ENCODE results near the gene WWTR1. TPM values are rescaled to one million over a fixed set of nuclear protein-coding genes. Genes with fewer than 3 reads are reported as not detected.

WWTR1 gene
- total and polyA plus RNA-seq, 2 experiments from 2014 or later, result 54.8 to 69.1 TPM

GRCh38 chr3:149516920-149517319 is 140.9 kb downstream of the WWTR1 start:
- TF ChIP-seq, protein P1, sequence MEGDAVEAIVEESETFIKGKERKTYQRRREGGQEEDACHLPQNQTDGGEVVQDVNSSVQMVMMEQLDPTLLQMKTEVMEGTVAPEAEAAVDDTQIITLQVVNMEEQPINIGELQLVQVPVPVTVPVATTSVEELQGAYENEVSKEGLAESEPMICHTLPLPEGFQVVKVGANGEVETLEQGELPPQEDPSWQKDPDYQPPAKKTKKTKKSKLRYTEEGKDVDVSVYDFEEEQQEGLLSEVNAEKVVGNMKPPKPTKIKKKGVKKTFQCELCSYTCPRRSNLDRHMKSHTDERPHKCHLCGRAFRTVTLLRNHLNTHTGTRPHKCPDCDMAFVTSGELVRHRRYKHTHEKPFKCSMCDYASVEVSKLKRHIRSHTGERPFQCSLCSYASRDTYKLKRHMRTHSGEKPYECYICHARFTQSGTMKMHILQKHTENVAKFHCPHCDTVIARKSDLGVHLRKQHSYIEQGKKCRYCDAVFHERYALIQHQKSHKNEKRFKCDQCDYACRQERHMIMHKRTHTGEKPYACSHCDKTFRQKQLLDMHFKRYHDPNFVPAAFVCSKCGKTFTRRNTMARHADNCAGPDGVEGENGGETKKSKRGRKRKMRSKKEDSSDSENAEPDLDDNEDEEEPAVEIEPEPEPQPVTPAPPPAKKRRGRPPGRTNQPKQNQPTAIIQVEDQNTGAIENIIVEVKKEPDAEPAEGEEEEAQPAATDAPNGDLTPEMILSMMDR (IDR thresholded peaks at IDR 0.05; ENCODE audit: low read depth, low read length), result no peak

DNA sequence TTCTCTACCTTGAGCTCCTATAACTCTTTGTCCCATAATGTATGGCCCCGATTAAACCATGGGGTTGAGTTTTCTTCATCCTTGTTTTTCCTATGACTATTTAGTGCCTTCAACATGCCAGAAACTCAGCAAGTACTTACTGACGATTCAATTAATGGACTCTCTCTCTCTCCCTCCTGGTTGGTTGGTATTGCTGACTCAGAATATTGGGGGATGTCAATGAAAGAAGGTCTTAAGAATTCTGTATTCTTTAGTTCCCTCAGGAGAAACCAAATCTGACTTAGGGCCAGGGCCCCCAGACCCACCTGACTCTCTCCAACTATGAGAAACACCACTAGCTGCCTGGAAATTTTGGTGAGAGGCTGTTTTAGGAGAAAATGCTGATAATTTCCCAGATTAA is 142.6 kb downstream of the WWTR1 start:
- Histone ChIP-seq H3K27me3 (peaks cover 3% of the 10 kb centered on the region), H3K4me1 (ENCODE audit: low read depth) (no peaks in the 10 kb centered on the region), H3K4me3 (no peak overlapping the region), H3K36me3 (peaks cover 16% of the 10 kb centered on the region), H3K27ac (no peak overlapping the region), H3K9me3 (ENCODE audit: low read depth) (no peaks in the 10 kb centered on the region)
- TF ChIP-seq, protein P1 (IDR thresholded peaks at IDR 0.05; ENCODE audit: low read depth, low read length), result no peak
- no peak for DNase-seq (ENCODE audit: low read depth in 1 of 2, low spot score in 1 of 2)

More at GRCh38 chr3:149516920-149517319, 140.9 kb downstream of the WWTR1 start:
- no peaks in the 10 kb centered on the region for H3K9me3 ChIP-seq (ENCODE audit: low read depth)
- H3K27me3 ChIP-seq, result no peaks in the 10 kb centered on the region
- H3K4me3 ChIP-seq, result no peak overlapping the region
- peaks cover 25% of the 10 kb centered on the region for H3K36me3 ChIP-seq
- H3K4me1 ChIP-seq (ENCODE audit: low read depth), result no peaks in the 10 kb centered on the region
- H3K27ac ChIP-seq, result no peak overlapping the region
- DNase-seq (ENCODE audit: low read depth in 1 of 2, low spot score in 1 of 2), result no peak

- Histone ChIP-seq H3K9me3 (ENCODE audit: low read depth) (no peaks in the 10 kb centered on the region), H3K27me3 (peaks cover 3% of the 10 kb centered on the region), H3K4me3 (no peak overlapping the region), H3K36me3 (peaks cover 15% of the 10 kb centered on the region), H3K27ac (no peak overlapping the region), H3K4me1 (ENCODE audit: low read depth) (no peaks in the 10 kb centered on the region)
- no peak for DNase-seq (ENCODE audit: low read depth in 1 of 2, low spot score in 1 of 2)
- TF ChIP-seq, protein P1 (IDR thresholded peaks at IDR 0.05; ENCODE audit: low read depth, low read length), result no peak
Measured at GRCh38 chr3:149514471-149514870, 143.4 kb downstream of the WWTR1 start.

DNA sequence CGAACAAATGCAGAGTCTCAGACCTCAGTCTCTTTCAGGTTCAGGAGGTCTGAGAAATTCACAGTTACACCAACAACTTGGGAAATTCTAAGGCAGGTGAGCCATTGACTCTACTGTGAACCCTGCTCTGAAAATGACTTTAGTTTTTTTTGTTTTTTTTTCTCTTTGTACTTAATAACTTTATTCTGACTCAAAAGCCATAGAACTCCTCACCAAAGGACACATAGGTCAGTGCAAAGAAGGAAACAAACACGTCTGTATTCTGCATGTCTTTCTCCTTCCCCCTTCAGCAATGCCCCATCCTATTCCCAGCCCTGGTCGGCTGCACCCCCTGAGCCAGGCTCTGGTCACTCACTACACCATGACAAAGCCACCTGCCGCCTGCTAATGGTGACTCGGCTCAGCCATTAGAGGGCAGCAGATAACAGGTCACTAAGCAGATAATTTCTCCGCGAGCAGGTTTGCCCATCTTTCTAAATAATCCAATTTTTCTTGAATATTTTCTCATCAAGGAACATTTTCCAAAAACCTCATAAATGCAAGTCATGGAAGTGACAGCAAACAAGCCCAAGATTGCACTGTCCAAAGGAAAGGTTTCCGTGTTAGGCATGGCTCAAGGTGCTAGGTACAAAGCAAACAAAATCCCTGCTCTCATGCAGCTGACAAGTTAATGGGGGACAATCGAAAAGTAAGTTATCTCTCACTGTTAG is 145.6 kb downstream of the WWTR1 start:
- TF ChIP-seq, protein P1 (IDR thresholded peaks at IDR 0.05; ENCODE audit: low read depth, low read length), result peak; percentile 71
- peak; percentile 75 to 78 for DNase-seq (ENCODE audit: low read depth in 1 of 2, low spot score in 1 of 2)
- Histone ChIP-seq H3K27me3 (peaks cover 3% of the 10 kb centered on the region), H3K36me3 (peaks cover 2% of the 10 kb centered on the region), H3K4me1 (ENCODE audit: low read depth) (no peaks in the 10 kb centered on the region), H3K9me3 (ENCODE audit: low read depth) (no peaks in the 10 kb centered on the region), H3K27ac (no peak overlapping the region), H3K4me3 (no peak overlapping the region)

DNA sequence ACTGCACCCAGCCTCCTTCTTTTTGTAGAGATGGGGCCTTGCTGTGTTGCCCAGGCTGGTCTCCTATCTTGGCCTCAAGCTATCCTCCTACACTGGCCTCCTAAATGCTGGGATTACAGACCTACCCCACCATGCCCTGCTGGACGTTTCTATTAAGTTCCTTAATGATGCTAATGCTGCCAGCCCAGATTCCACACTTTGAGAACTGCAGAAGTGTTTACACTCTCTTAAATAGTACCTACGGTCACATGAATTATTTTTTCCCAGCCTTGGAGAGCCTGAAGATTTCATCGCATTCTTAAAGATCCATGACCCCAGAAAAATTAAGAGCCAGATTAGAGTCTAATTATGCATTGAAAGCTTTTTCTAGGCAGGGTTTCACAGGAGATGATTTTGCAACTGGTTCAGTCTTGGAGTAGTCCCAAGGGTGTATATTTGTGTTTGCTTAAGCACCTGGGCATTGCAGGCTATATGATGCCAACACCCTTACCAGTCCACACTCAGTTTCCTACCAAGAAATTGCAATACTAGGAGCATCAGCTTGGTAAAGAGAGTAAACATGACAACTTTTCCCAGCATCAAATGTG is 146.7 kb downstream of the WWTR1 start:
- DNase-seq (ENCODE audit: low read depth in 1 of 2, low spot score in 1 of 2), result no peak
- no peak overlapping the region for H3K4me3 ChIP-seq
- no peaks in the 10 kb centered on the region for H3K36me3 ChIP-seq
- H3K27ac ChIP-seq, result no peak overlapping the region
- no peaks in the 10 kb centered on the region for H3K9me3 ChIP-seq (ENCODE audit: low read depth)
- TF ChIP-seq, protein P1 (IDR thresholded peaks at IDR 0.05; ENCODE audit: low read depth, low read length), result no peak
- H3K27me3 ChIP-seq, result peaks cover 3% of the 10 kb centered on the region
- no peaks in the 10 kb centered on the region for H3K4me1 ChIP-seq (ENCODE audit: low read depth)

All from cardiac muscle cell (in vitro differentiated cells and primary cell).